Inferior parietal cortex (tissue), 1 donor: ENCODE measurements around the gene IFNL1.
"Not testable (repeated sequence)": the region's sequence is repeated elsewhere in the genome, so short reads cannot be mapped to it uniquely, and the experiment has no call there.

ENCODE experiments used
- DNase-seq: peaks from one replicate; pipeline ENCODE4 v3.0.0-alpha.2; 2016; ENCODE audit errors: extremely low spot score

The IFNL1 gene

DNA sequence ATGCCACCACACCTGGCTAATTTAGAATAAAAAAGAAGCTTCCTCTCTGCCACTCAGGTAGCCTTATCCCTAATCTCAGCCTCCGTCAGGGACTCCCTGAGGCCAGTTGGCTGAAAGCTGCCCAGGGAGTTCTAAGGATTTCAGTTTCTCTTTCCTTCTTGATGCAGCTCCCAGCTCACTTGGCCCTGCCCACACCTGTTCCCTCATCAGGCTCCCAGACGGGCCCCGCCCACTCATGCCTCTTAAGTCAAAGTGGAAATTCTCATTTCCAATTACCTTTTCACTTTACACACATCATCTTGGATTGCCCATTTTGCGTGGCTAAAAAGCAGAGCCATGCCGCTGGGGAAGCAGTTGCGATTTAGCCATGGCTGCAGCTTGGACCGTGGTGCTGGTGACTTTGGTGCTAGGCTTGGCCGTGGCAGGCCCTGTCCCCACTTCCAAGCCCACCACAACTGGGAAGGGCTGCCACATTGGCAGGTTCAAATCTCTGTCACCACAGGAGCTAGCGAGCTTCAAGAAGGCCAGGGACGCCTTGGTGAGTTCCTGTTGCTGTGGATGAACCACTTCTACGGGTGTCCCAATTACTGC, at the start of gene IFNL1:
Gene IFNL1, plus strand, starts transcription at position 353 of the 591 bp plus-strand sequence. Its CDS starts 15 bp downstream, at position 368.
- no peak for DNase-seq

DNA sequence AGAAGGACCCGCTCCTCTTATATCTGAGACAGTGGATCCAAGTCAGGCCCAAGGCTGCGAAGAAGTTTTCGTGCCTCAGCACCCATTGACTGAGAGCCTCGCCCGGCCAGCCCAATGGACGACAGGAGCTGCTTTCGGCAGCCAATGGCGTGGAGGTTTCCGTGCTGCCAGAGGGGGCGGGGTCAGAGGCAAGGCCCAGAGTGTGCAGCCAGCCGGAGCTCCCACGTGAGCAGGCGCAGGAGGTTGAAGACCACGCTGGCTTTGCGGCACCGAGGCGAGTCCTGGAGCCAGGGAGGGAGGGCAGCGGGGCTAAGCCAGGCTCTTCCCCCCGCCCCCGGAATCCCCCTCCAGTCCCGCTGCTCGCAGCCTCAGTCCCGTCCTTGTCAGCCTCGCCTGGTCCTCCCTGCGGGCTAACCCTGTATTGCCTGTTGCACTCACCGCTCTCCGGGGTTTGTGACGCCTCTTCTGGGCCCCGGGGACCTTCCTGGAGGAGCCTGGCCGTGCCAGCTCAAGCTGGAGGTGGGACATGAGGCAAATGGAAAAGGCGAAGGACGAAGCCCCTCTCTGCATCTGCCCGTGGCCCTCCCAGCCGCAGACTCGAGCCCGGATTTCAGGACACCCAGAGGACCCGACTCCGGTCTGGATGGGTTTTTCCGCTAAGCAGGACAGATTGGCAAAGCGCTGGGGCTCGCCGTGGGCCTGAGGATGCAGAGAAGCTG, 49.1 kb upstream of the IFNL1 start:
- no peak for DNase-seq

DNA sequence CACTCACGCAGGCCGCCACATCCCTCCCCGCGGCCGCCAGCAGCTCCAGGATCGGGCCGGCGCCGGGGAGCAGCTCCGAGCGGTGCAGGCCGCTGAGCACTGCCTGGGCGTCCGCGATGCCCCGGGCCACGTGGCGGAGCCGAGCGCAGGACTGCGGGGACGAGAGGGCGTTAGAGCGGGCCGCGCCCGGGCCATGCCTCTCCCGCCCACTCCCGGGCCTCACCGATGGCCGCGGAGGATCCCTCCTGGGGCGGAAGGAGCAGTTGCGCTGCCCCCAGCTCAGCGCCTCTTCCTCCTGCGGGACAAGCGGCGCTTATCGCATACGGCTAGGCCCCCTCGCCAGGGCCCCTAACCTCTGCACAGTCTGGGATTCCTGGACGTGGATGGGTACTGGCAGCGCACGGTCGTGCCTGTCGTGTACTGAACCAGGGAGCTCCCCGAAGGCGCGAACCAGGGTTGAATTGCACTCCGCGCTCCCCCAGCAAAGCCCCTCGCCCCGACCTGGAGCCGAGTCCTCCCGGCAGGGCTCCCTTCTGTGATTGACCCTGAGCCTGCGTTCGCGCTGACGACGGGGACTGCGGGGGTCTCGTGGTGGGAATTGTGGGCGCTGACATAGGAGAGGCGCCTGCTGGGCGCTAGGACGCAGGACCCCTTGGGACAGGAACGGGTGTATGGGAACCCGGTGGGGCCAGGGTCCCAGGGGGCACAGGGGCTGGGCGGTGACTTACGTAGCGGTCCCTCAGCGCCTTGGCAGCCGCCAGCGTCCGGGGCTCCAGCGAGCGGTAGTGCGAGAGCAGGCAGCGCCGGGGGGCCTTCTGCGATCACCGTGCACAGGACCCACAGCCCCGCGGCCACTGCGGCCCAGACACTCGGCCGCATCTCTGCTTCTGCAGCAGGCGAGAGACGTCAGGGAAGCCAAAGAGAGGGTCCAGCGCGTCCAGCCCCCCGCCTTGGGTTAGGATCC, 48.2 kb upstream of the IFNL1 start:
- no peak for DNase-seq

DNA sequence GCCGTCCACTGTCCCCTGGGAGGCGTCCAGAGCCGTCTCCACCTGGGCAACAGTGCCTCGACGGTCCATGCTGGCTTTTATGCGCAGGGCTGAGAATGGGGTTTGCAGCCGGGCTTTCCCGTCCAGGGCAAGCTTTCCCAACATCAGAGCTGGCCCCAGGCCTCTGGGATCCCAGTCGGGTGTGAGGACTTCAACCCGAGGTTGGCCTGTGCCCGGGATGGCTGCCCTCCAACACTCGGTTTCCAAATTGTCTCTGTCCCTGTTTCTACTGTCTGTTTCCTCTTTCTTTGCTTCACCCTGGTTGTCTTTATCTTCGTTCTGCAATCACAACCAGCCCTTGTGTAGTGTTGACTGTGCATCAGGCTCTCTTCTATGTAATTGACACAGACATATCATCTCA, 47.4 kb upstream of the IFNL1 start, which contains the start of gene IFNL4:
Gene IFNL4, minus strand, starts transcription at position 51 of the 400 bp plus-strand sequence.
- no peak for DNase-seq

DNA sequence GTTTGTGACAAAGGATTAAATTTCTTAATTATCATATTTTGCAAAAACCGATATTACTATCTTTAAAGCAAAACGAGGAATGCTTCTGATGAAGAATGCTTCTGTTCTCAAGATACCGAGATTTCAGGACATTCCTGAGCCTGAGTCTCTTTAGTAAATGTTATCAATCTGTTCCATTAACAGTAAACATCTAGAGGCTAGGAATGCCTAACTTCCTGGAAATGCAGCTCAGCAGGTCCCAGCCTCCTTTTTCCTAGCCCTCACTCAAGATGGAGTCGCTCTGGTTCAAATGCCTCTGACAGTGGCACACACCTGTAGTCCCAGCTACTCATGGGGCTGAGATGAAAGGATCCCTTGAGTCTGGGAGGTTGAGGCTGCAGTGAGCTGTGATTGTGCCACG, 45.1 kb upstream of the IFNL1 start:
- no peak for DNase-seq

DNA sequence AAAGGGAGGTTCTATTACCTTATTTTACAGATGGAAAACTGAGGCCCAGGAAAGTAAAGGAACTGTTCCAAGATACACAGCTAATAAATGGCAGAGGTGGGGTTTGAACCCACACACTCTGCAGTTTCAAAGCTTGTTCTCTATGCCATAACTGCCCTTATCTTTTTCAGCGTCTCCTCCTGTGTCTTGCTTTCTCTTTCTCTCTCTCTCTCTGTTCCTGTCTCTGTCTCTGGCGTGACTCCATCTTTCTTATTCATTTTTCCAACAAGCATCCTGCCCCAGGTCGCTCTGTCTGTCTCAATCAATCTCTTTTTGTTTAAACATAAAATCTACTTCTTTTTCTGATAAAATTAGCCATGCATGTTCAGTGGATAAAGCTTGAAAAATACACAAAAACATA, 44.4 kb upstream of the IFNL1 start:
- no peak for DNase-seq

DNA sequence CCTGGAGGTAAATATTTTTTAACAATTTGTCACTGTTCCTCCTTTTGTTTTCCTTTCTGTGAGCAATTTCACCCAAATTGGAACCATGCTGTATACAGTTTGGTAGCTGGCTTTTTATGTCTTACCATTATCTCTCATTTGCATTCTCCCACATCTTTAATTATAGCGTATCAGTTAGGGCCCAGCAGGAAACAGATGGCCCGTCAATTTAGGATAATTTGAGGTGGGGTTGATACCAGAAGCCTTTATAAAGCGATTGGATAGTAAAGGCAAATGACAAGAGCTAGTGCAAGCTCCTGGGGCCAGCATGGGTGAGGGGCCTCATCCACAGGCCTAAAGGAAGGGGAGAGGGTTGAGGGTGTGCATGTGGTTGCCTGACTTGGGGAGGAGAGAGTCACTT, 43.7 kb upstream of the IFNL1 start:
- DNase-seq = no peak

DNA sequence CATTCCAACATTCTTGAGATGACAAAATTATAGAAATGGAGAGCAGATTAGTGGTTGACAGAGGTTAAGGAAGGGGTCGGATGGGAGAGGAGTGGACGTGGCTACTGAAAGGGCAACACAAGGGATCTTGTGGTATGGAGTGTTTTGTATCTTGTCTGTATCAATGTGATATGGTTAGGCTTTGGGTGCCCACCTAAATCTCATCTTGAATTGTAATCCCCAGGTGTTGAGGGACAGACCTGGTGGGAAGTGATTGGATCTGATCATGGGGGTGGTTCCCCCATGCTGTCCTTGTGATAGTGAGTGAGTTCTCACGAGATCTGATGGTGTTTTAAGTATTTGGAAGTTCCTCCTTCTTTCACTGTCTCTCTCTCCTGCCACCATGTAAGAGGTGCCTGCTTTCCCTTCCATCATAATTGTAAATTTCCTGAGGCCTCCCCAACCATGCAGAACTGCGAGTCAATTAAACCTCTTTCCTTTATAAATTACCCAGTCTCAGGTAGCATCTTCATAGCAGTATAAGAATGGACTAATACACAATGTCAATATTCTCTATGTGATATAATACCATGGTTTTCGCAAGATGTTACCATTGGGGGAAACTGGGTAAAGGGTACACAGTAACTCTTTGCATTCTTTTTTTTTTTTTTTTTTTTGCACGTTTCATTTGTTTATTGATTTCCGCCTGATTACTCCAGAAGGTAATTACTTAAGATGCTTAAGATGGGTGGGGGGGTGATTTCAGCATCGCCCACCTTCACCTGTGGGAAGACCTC, 42.6 kb upstream of the IFNL1 start:
- DNase-seq = no peak

DNA sequence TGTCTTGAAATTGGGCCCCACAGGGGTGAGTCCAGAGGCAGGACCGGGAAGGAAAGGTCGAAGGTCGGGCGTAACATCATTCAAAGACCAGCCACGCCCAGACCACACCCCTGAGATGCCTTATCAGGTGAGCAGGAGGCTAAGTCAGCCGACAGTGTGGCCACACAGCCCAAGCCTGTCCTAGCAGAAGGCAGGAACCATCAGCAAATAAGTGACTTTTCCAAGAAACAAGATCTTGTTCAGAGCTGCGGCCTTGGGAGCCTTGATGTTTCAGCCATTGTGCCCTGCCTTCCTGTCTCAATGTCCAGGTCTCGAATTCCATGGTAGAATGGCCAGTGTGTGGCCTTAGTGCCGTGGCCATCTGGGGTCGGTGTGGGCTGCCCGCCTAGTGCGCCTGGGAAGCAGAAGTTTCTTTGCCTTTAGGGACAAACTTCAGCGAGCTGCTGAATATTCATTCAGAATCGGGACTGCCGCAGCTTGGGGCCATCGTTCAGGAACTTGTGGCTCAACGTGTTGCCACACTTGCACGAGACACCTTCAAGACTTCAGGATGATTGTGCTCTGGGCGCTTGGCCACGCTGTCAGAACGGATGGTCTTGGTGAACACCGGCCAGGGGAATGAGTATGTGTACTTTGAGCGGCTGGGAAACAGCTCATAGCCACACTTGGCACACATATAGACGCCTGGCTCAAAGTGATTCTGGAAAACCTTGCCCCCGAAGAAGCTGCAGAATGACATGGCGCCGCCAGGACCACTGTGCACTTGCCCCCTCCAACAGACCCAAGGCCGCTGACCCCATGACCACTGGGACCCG, 41.5 kb upstream of the IFNL1 start:
- peak; percentile 17 for DNase-seq

DNA sequence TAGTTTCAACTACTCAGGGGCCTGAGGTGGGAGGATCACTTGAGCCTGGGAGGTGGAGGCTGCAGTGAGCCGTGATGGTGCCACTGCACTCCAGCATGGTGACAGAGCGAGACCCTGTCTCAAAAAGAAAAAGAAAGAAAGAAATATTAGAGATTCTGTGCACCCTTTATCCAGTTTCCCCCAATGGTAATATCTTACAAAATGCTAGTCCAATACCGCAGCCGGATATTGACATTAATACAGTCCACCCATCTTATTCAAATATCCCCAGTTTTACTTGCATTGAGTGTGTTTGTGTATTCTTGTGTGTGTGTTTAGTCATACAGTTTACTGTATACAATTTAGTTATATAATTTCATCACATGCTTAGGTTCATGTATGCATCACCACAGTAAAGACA, 39.0 kb upstream of the IFNL1 start:
- no peak for DNase-seq

DNA sequence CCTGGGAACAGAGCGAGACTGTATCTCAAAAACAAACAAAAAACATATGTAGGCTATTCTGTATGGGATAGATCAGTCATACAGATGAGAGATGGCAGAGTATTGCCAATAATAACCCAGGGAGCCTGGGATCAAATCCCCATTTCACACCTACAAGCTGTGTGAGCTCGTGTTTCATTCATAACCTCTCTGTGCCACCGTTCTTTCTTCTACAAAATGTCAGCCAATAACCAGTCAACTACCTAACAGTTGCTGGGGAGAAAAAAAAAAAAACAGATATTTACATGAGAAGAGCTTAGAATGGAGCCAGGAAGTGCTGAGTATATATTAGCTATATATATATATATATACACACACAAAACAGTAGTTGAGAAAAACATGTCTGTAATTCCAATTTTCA, 34.5 kb upstream of the IFNL1 start:
- no peak for DNase-seq

DNA sequence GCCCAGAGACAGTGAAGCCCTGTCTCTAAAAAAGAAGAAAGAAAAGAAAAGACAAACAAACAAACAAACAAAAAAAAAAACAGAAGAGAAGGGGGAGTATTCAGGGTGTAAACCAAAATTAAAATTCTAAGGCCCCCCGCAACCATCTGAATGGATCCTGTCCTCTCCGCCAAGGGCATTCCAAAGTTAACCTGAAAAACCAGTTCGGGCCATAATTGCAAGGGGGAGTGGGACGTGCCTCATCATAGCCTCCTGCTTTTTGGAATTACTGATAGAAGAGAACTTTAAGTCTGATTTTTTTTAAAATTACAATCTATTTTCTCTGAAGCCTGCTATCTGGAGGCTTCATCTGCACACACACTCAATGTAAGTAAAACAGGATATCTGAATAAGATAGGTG, 33.7 kb upstream of the IFNL1 start:
- DNase-seq = no peak

DNA sequence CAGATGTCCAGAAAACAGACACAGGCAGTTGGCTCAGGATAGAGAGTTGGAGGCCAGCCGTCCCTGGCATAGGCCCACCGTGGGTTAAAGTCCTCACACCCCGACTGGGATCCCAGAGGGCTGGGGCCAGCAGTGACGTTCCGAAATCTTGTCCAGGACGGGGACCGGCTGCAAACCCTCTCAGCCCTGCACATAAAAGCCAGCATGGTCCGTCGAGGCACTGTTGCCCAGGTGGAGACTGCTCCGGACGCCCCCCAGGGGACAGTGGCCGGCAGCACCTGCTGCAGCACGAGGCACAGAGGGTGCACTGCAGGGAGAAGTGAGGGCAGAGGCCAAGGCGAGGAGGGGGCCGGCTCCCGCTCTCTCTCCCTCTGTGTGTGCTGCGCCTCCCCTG, 32.3 kb upstream of the IFNL1 start:
- DNase-seq = no peak

DNA sequence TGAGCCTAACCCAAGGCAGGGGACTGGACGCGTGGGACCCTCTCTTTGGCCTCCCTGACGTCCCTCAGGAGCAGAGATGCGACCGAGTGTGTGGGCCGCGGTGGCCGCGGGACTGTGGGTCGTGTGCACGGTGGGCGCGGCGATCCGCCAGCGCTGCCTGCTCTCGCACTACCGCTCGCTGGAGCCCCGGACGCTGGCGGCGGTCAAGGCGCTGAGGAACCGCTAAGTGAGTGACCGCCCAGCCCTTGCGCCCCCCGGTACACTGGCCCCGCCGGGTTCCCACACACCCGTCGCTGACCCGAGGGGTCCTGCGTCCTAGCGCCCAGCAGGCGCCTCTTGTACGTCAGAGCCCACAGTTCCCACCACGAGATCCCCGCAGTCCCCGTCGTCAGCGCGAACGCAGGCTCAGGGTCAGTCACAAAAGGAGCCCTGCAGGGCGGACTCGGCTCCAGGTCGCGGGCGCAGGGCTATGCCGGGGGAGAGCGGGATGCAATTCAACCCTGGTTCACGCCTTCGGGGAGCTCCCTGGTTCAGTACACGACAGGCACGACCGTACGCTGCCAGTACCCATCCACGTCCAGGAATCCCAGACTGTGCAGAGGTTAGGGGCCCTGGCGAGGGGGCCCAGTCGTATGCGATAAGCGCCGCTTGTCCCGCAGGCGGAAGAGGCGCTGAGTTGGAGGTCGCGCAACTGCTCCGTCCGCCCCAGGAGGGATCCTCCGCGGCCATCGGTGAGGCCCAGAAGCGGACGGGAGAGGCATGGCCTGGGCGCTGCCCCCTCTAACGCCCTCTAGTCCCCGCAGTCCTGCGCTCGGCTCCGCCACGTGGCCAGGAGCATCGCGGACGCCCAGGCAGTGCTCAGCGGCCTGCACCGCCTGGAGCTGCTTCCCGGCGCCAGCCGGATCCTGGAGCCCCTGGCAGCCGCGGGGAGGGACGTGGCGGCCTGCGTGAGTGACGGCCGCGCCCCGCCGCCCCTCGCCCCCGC, 31.6 kb upstream of the IFNL1 start:
- DNase-seq = no peak

DNA sequence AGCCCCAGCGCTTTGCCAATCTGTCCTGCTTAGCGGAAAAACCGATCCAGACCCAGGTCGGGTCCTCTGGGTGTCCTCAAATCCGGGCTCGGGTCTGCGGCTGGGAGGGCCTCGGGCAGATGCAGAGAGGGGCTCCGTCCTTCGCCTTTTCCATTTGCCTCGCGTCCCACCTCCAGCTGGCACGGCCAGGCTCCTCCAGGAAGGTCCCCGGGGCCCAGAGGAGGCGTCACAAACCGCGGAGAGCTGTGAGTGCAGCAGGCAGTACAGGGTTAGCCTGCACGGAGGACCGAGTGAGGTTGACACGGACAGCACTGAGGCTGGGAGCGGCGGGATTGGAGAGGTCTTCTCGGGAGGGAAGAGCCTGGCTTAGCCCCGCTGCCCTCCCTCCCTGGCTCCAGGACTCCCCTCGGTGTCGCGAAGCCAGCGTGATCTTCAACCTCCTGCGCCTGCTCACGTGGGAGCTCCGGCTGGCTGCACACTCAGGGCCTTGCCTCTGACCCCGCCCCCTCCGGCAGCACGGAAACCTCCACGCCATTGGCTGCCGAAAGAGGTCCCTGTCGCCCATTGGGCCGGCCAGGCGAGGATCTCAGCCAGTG, 30.8 kb upstream of the IFNL1 start:
- DNase-seq = no peak

DNA sequence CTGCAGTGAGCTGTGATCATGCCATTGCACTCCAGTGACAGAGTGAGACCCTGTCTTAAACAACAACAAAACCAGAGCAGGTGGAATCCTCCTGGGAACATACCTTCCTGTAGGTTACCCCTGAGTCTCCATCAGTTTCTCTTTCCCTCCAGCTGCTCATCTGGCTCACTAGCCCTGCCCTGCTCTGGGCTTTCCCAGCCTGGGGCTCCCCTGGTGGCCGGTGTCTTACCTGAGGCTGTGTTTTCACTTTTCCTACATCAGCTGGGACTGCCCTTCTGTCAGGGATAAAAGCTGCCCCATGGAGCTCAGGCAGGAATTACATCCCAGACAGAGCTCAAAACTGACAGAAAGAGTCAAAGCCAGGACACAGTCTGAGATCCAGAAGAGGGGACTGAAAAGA, 28.1 kb upstream of the IFNL1 start, which contains the start of gene IFNL2:
Gene IFNL2, plus strand, starts transcription at position 312 of the 400 bp plus-strand sequence. CDS start 173 bp downstream, outside the sequence.
- DNase-seq = not testable (repeated sequence)

DNA sequence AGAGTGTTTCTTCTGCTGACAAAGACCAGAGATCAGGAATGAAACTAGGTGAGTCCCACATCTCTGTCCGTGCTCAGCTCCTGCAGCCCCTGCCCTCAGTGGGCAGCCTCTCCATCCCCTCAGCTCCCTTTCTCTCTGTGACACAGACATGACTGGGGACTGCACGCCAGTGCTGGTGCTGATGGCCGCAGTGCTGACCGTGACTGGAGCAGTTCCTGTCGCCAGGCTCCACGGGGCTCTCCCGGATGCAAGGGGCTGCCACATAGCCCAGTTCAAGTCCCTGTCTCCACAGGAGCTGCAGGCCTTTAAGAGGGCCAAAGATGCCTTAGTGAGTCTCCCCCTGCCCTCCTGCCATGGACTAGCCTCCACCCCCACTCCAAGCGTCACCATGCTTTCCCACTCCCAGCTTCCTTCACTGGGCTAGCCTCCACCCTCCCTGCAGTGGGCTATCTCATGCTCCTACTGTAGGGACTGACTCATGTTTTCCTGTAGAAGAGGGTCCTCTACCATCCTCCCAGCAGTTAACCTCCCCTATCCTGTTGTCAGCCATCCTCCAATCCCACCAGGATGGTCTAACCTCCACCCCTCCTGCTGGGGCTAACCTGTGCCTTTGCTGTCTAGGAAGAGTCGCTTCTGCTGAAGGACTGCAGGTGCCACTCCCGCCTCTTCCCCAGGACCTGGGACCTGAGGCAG, 27.5 kb upstream of the IFNL1 start:
- not testable (repeated sequence) for DNase-seq

DNA sequence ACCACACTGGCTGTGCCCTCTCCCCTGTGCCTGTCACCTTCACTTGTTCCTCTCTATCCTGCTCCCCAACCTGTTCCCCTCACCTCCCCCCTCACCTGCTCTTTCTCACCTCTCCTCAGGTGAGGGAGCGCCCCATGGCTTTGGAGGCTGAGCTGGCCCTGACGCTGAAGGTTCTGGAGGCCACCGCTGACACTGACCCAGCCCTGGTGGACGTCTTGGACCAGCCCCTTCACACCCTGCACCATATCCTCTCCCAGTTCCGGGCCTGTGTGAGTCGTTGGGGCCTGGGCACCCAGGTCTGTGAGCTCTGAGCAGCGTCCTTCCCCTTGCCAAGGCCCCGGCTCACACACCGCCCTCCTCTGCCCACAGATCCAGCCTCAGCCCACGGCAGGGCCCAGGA, 26.8 kb upstream of the IFNL1 start:
- DNase-seq = not testable (repeated sequence)
